Measurements from ENCODE around the gene FHIP2A. TPM values are rescaled to one million over a fixed set of nuclear protein-coding genes. Genes with fewer than 3 reads are reported as not detected.
"Not testable (repeated sequence)": the region's sequence is repeated elsewhere in the genome, so short reads cannot be mapped to it uniquely, and the experiment has no call there.

The FHIP2A gene
- total RNA-seq, 2 experiments from 2014 or later, result 4.2 to 13.2 TPM

- DNase-seq (ENCODE audit: low spot score), result no peak
- H4K20me1 ChIP-seq (ENCODE audit: insufficient read depth, low read length), result no peaks in the 10 kb centered on the region
- ChIA-PET POLR2A (interaction anchor here (1.3 kb wide), 1 partner anchor 15 kb away, joined by 3 read pairs; no protein-coding TSS in a partner anchor), CTCF (ENCODE audit: unreplicated experiment) (no interaction called here)
- no peak overlapping the region for H3K4me2 ChIP-seq (ENCODE audit: low read length)
- H3K4me3 ChIP-seq (ENCODE audit: low read depth, low read length, poor library complexity, severe bottlenecking), result no peak overlapping the region
- H3K36me3 ChIP-seq (ENCODE audit: insufficient read depth, low read length), result peaks cover 44% of the 10 kb centered on the region; the same call in 1 of the 2 replicates
- H3K4me1 ChIP-seq (ENCODE audit: insufficient read depth, low read length, poor library complexity, severe bottlenecking), result no peaks in the 10 kb centered on the region
- H2AFZ ChIP-seq (ENCODE audit: low read length), result no peak overlapping the region
- H3K27ac ChIP-seq (ENCODE audit: low read depth, low read length, poor library complexity, severe bottlenecking), result no peak overlapping the region
- no peaks in the 10 kb centered on the region for H3K9me2 ChIP-seq (ENCODE audit: insufficient read depth, low read length)
- intact Hi-C loops (cut with micrococcal nuclease; ENCODE audit: unreplicated experiment), result no loop called here
- no TSS peak for BruUV-seq (replicated peaks)
- no peaks in the 10 kb centered on the region for H3K9me3 ChIP-seq (ENCODE audit: low read length)
- H3K79me2 ChIP-seq (ENCODE audit: insufficient read depth, low read depth, low read length), result no peaks in the 10 kb centered on the region
- TF ChIP-seq CTCF (conservative IDR thresholded peaks at IDR 0.05; ENCODE audit: low read length) (no peak), EZH2phosphoT487 (IDR thresholded peaks at IDR 0.05; ENCODE audit: borderline replicate concordance, low read depth, low read length) (no peak)
Observed at GRCh38 chr10:114856544-114857287, 35.1 kb downstream of the FHIP2A start.

- H3K4me1 ChIP-seq (ENCODE audit: insufficient read depth, low read length, poor library complexity, severe bottlenecking); intact Hi-C loops (cut with micrococcal nuclease; ENCODE audit: unreplicated experiment); H3K27ac ChIP-seq (ENCODE audit: low read depth, low read length, poor library complexity, severe bottlenecking); H3K79me2 ChIP-seq (ENCODE audit: insufficient read depth, low read depth, low read length); H4K20me1 ChIP-seq (ENCODE audit: insufficient read depth, low read length); DNase-seq (ENCODE audit: low spot score); CTCF ChIA-PET (ENCODE audit: unreplicated experiment); H3K9me3 ChIP-seq (ENCODE audit: low read length); H3K4me2 ChIP-seq (ENCODE audit: low read length); BruUV-seq (replicated peaks); H3K4me3 ChIP-seq (ENCODE audit: low read depth, low read length, poor library complexity, severe bottlenecking); H2AFZ ChIP-seq (ENCODE audit: low read length); H3K9me2 ChIP-seq (ENCODE audit: insufficient read depth, low read length): not testable (repeated sequence)
- H3K36me3 ChIP-seq (ENCODE audit: insufficient read depth, low read length), result peaks cover 43% of the 10 kb centered on the region; the same call in 1 of the 2 replicates
- POLR2A ChIA-PET, result interaction anchor here (0.7 to 1.3 kb wide), 2 partner anchors 15 to 395 kb away, joined by 3 read pairs; no protein-coding TSS in a partner anchor
Observed at GRCh38 chr10:114857288-114857565, 35.6 kb downstream of the FHIP2A start.

GRCh38 chr10:114857922-114858629, 36.5 kb downstream of the FHIP2A start:
- TF ChIP-seq CTCF (conservative IDR thresholded peaks at IDR 0.05; ENCODE audit: low read length) (no peak), EZH2phosphoT487 (IDR thresholded peaks at IDR 0.05; ENCODE audit: borderline replicate concordance, low read depth, low read length) (no peak)
- no peaks in the 10 kb centered on the region for H3K79me2 ChIP-seq (ENCODE audit: insufficient read depth, low read depth, low read length)
- no peaks in the 10 kb centered on the region for H3K9me3 ChIP-seq (ENCODE audit: low read length)
- no peak overlapping the region for H2AFZ ChIP-seq (ENCODE audit: low read length)
- POLR2A ChIA-PET, result interaction anchor here (0.7 kb wide), 1 partner anchor 396 kb away, joined by 3 read pairs; no protein-coding TSS in a partner anchor
- intact Hi-C loops (cut with micrococcal nuclease; ENCODE audit: unreplicated experiment), result no loop called here
- CTCF ChIA-PET (ENCODE audit: unreplicated experiment), result no interaction called here
- no TSS peak for BruUV-seq (replicated peaks)
- no peaks in the 10 kb centered on the region for H3K9me2 ChIP-seq (ENCODE audit: insufficient read depth, low read length)
- H3K4me1 ChIP-seq (ENCODE audit: insufficient read depth, low read length, poor library complexity, severe bottlenecking), result no peaks in the 10 kb centered on the region
- DNase-seq (ENCODE audit: low spot score), result no peak
- H3K36me3 ChIP-seq (ENCODE audit: insufficient read depth, low read length), result peaks cover 38% of the 10 kb centered on the region; the same call in 1 of the 2 replicates
- H3K4me2 ChIP-seq (ENCODE audit: low read length), result no peak overlapping the region
- no peak overlapping the region for H3K4me3 ChIP-seq (ENCODE audit: low read depth, low read length, poor library complexity, severe bottlenecking)
- H3K27ac ChIP-seq (ENCODE audit: low read depth, low read length, poor library complexity, severe bottlenecking), result no peak overlapping the region
- no peaks in the 10 kb centered on the region for H4K20me1 ChIP-seq (ENCODE audit: insufficient read depth, low read length)

Measured in OCI-LY7 (cell line).